SK-N-MC (cell line): ENCODE results near the gene COX15.

ENCODE experiments used
- EZH2 ChIP-seq: fragments of 200-600 bp; sonication (generic); IDR thresholded peaks from one replicate; pipeline ENCODE4 v1.6.1; 2017; ENCODE audit warnings: antibody characterized with exemption
- FOXP2 ChIP-seq: optimal IDR thresholded peaks from 2 replicates; pipeline ENCODE3; 2011; ENCODE audit warnings: mild to moderate bottlenecking, moderate library complexity; ENCODE audit not compliant: insufficient read depth; ENCODE audit errors: extremely low read length, control extremely low read depth
- POLR2AphosphoS5 ChIP-seq: IDR thresholded peaks from 2 replicates; pipeline ENCODE4 v1.6.1; 2012; ENCODE audit warnings: mild to moderate bottlenecking, low read depth, low read length, borderline replicate concordance

DNA sequence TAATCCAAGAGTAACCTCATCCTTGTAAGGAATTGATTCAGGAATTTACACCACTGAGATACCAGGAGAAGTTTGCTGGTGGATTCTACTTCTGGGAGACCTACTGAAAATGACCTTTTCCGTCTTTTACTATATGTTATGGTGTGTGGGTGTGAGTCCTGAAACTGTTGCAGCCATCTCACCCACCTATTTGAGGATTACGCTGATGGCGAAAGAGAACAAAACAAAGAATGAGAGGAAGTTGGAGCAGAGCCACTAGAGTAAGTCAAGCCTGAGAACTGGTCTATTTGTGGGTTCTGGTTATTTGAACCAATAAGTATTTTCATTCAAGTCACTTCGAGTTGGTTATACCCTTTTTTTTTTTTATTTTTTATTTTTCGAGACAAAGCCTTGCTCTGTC lies 37.8 kb upstream of the COX15 start:
- TF ChIP-seq EZH2 (no peak), POLR2AphosphoS5 (no peak), FOXP2 (no peak)
